HG02852 (cell line): ENCODE measurements around the gene PDE8B.

Experiments
- ATAC-seq: cut with Tn5 transposase; IDR thresholded peaks from one replicate; pipeline ENCODE4 v1.9.1; 2021; ENCODE audit warnings: mild to moderate bottlenecking, moderate library complexity; ENCODE audit not compliant: unreplicated experiment

The PDE8B gene

GRCh38 chr5:77210091-77210963 is at the start of gene PDE8B:
PDE8B (plus strand) TSS chr5:77210680; CDS start chr5:77210926, 246 bp downstream.
- no peak for ATAC-seq

- no peak for ATAC-seq
Measured at GRCh38 chr5:77163453-77163852, 47.0 kb upstream of the PDE8B start.

- ATAC-seq = no peak
Measured at GRCh38 chr5:77167063-77167462, 43.4 kb upstream of the PDE8B start.

GRCh38 chr5:77167695-77168121 is 42.8 kb upstream of the PDE8B start:
- no peak for ATAC-seq

- no peak for ATAC-seq
Measured at GRCh38 chr5:77168161-77168878, 42.2 kb upstream of the PDE8B start.

GRCh38 chr5:77168879-77169244 is 41.6 kb upstream of the PDE8B start:
- ATAC-seq = no peak

- ATAC-seq = no peak
Measured at GRCh38 chr5:77170196-77170890, 40.1 kb upstream of the PDE8B start.

- ATAC-seq = no peak
Measured at GRCh38 chr5:77171141-77171910, 39.2 kb upstream of the PDE8B start.

- no peak for ATAC-seq
Measured at GRCh38 chr5:77172713-77173328, 37.7 kb upstream of the PDE8B start.

GRCh38 chr5:77174526-77174925 is 36.0 kb upstream of the PDE8B start:
- ATAC-seq = no peak

- no peak for ATAC-seq
Measured at GRCh38 chr5:77175231-77175630, 35.2 kb upstream of the PDE8B start.

- no peak for ATAC-seq
Measured at GRCh38 chr5:77176429-77176828, 34.1 kb upstream of the PDE8B start.

GRCh38 chr5:77177576-77177975 is 32.9 kb upstream of the PDE8B start:
- ATAC-seq = no peak

GRCh38 chr5:77180167-77181081 is 30.1 kb upstream of the PDE8B start:
- no peak for ATAC-seq

GRCh38 chr5:77181173-77181572 is 29.3 kb upstream of the PDE8B start:
- no peak for ATAC-seq

GRCh38 chr5:77181596-77182304 is 28.7 kb upstream of the PDE8B start:
- no peak for ATAC-seq

GRCh38 chr5:77182367-77182766 is 28.1 kb upstream of the PDE8B start:
- no peak for ATAC-seq

- ATAC-seq = no peak
Measured at GRCh38 chr5:77186652-77187370, 23.7 kb upstream of the PDE8B start.
